Stimulated activated CD8-positive, alpha-beta memory T cell treated with anti-CD3 and anti-CD28 coated beads, Interleukin-12 subunit alpha, Interleukin-12 subunit beta, amount 100 ng/mL, for 4 hours (primary cell): ENCODE results near the gene ITPR2.
"Not testable (repeated sequence)": the region's sequence is repeated elsewhere in the genome, so short reads cannot be mapped to it uniquely, and the experiment has no call there.

Source experiments
- DNase-seq: peaks from one replicate; pipeline ENCODE4 v3.0.0-alpha.2; 2020; ENCODE audit warnings: low read depth

Gene ITPR2

GRCh38 chr12:26848156-26848825 lies 15.3 kb upstream of the ITPR2 start:
- no peak for DNase-seq

DNA sequence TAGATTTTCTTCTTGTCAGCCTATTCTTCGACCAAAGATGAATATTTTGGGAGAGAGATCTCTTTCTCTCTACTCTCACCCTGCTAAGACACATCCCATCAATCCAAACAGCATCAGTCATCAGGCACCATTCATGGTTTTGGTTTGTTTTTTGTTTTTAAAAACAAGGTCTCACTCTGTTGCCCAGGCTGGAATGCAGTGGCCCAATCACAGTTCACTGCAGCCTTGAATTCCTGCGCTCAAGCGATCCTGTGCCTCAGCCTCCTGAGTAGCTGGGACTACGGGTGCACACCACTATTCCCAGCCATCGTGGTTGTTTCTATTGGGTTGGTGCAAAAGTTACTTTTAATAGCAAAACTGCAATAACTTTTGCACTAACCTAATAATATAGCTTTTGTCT lies 14.4 kb upstream of the ITPR2 start:
- DNase-seq = no peak

DNA sequence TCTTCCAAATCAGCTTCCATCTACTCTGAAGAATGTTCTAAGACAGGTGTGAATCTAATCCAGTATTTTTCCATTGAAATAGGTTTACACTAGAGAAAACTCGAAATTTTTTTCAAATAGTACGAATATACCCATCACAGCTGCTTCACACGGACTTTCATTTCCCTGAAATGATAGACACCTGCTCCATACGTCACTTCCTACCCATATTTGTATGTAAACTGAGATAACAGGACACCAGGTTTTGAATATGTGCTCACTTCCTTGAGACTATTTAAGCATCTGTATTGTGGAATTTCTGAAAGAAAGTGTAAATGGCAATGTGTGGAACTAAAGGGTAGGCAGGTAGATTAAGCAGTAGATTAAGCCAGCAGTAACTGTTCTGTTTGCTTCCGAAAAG lies 13.4 kb upstream of the ITPR2 start:
- no peak for DNase-seq

DNA sequence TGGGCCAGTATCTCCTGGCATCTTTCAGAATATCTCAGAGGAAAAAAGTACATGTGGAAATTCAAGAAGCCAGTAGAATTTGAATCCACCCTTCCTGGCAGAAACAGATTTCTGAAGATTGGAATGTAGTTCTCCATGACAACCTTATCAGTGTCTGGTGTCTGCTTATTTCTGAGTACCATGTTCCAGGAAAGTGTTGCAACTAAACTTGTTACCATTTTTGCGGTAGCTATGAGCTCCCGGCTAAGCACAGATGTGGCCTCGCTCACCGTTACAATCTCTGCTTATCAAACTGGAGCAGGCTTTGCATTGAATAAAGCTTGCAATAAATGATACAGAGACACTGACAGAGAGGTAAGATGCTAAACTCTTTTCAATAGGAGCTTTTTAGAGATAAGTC lies 13.0 kb upstream of the ITPR2 start:
- no peak for DNase-seq

DNA sequence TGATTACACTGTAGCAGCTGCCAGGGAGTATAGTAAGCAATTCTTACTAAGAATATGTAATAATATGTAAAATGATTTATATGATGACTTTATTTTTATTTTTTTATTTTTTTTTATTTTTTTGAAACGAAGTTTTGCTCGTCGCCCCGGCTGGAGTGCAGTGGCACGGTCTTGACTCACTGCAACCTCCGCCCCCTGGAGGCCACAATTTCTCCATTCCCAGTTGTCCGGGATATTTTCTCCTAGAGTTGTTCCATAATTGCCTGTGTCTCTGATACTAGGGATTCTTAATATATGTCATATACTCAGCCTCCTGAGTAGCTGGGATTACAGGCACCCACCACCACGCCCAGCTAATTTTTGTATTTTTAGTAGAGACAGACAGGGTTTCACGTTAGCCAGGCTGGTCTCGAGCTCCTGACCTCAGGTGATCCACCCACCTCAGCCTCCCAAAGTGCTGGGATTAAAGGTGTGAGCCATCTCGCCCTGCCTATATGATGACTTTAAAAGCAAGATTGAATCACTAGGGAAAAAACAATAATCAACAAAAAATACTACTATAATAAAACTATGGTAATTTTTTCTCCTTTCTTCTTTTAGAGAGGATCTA lies 12.2 kb upstream of the ITPR2 start:
- no peak for DNase-seq

- DNase-seq = no peak
Measured at GRCh38 chr12:26843311-26843710, 10.3 kb upstream of the ITPR2 start.

DNA sequence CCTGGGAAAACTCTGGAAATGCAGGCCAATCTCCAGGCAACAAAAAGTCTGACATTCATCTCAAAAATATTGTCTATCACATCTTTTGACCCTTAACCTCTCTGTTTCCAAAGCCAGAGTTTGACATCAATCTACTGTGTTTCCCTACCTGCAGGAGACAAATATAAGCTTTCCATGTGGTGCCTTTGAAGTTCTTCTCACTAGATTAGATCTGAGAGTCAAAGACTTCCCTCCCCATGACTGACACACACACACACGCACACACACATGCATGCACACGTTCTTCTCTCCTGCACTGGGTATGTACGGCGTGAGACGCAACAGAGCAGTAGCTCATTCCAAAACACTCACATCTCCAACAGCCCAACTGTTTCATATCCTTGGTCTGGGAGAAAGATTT lies 8.1 kb upstream of the ITPR2 start:
- DNase-seq = no peak

DNA sequence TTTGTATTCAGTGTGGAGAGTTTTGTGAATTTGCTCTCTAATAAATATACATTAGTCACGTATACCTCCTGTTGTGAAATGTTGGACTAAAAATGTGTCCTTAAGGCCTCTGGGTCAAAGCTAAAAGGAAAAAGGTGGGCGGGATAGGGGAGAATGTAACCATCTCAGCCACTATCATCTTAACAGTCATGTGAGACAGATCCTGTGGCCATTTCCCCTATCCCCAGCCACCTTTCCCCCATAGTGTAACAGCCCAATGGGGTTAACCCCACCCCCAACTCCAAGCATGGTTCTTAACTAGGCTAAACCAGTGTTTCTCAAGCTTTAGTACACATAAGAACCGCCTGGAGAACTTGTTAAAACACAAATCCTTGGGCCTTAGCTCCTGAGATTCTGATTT lies 6.5 kb upstream of the ITPR2 start:
- DNase-seq = no peak

DNA sequence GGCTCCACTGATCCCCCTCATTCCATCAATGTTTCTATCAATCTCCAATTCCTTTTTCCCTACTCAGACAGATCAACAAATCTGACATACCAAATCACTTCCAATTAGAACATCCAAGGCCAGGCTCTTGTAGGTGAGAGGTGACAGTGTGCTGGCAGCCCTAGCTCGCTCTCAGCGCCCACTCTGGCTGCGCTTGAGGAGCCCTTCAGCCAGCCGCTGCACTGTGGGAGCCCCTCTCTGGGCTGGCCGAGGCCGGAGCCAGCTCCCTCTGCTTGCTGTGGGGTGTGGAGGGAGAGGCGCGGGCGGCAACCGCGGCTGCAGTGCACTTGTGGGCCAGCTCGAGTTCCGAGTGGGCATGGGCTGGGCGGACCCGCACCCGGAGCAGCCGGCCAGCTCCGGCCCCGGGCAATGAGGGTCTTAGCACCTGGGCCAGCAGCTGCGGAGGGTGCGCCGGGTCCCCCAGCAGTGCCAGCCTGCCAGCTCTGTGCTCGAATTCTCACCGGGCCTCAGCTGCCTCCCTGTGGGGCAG lies 6.0 kb upstream of the ITPR2 start:
- DNase-seq = no peak

- DNase-seq = no peak
Measured at GRCh38 chr12:26836201-26836600, 3.2 kb upstream of the ITPR2 start.

DNA sequence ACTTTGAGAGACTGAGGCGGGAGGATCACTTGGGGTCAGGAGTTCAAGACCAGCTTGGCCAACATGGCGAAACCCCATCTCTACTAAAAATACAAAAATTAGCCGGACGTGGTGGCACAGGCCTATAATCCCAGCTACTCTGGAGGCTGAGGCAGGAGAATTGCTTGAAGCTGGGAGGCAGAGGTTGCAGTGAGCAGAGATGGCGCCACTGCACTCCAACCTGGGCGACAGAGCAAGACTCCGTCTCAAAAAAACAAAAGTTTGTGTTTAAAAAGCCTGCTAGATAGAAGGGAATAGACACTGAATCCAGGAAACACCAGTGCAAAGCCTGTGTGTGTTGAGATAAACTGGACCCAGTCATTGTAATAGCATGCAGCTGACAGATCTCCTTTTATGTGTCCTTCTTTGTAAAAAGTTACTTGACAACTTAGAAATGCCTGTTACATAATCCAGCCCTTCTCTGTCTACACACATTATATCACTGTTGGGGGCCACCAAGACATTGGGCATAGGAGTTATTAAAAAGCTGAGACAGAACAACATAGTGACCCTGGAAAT lies 1.6 kb upstream of the ITPR2 start:
- DNase-seq = not testable (repeated sequence)

DNA sequence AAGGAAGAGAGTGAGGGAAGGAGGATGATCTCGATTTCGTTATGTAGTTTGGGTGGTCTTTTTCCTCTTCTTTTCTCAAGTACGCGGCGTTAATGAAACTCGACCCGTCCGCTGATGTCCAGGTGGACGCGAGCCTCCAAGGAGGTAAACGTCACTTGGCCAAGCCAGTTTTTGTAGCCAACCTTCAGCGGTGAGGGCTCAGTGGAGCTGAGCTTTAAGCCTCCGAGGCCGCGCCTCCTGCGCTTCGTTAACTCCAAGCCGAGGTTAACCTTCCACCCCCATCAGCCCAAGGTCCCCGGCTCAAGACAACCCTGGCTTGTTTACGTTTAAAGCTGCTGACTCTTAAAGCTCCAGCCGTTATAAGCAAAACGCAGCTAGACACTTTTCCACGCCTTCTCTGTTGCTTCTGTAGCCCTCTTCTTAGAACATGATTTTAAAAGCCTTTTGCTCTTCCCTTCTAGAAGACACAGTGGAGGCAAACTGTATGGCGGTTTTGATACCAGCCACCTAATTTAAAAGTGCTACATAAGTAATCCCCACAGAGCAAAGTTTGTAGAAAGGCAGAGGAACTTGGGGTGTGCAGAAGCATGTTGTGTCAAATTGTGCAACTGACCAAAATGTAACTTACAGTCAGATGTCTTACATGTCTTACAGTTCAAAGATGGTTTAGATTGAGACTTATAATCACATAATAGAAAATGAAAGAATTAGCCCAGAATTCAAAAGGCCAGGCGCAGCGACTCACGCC lies 923 bp upstream of the ITPR2 start:
- peak; percentile 12 for DNase-seq

DNA sequence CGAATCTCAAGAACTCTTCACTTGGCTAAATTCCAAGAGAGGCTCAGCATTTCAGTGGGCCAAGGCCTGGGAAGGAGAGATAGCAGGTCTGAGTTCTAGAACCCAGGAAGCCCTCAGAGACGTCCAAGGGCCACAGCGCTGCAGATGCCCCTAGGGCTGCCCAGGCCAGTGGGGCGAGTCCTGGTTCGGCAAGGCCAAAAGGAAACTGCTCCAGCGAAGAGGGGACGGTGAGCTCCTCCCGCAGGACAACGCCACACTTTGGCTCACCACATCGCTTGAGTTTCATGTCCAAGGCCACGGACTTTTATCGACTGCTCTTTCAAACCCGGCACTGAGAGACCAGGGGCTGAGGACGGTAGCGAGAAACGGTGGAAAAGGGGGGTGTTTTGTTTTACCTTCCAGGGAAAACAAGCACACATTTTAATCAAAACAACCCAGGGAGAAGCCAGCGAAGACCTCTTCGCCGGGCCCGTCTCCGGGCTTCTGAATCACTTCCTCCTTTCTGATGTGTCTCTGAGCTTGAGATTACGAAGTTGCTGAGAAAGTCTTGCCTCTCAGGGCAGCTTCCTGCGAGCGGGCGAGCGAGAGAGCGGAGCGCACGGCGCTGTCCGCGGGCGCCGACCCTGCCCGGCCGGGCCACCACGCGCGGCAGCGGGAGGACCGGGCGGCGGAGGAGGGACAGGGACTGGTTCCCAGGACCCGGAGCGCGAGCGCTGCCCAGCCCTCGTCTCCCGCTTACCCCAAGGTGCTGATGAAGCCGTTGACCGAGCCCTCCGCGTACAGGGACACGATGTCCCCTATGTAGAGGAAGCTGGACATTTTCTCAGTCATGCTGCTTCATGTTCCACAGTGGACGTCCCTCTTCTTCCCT lies 808 bp downstream of the ITPR2 start:
- peak; percentile 45 for DNase-seq

DNA sequence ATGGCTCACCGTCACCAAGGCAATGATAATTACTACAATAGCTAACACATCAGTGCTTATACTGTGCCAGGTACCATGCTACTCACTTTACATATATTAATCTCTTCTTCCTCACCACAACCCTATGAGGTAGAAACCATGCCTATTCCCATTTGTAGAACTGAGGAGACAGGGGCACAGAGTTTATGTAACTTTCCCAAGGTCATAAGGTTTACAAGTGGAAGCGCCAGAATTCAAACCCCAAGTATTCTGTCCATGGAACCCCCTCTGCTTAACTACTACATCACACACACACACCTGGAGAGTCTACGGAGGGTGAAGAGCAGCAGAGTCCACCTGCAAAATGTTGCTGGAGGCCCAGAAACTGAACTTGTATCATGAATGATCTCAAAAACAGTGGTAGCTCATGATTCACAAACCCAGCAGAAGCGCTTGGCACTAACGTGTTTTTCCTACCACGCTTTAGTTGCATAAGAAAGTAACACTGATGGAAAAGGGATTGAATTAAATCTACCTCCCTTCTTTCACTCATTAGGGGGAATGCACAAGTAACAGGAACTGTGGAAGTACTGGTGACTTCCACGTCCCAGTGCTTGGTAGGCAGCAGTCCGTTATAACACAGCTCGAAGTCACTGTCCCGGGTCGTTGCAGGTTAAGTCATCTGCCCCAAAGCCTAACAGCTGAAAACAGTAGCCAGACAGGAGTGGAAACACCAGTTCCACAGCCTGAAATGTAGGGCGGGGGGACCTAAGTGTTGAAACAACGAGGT lies 2.0 kb downstream of the ITPR2 start:
- DNase-seq = no peak

DNA sequence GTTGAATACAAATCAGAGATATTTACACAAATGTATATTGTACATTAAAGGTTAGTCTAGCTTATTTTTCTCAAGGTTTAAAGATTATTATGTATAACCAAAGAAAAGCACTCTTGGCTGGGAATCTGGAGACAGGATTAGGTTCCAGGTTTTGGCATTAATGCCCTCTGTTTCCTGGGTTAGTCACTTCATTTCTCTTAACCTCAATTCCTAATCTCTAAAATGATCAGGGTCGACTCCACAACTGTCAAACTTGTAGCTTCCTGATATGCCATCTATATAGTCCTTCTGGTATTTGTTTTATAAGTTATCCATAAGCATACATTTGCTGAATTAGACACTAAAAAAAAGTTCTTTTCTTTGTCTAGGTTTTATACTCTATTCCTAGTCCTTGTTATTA lies 2.6 kb downstream of the ITPR2 start:
- DNase-seq = no peak

GRCh38 chr12:26828280-26829073 lies 4.5 kb downstream of the ITPR2 start:
- DNase-seq = no peak

GRCh38 chr12:26826437-26826836 lies 6.6 kb downstream of the ITPR2 start:
- no peak for DNase-seq

GRCh38 chr12:26825459-26826016 lies 7.5 kb downstream of the ITPR2 start:
- no peak for DNase-seq

- no peak for DNase-seq
Measured at GRCh38 chr12:26823390-26823789, 9.6 kb downstream of the ITPR2 start.

DNA sequence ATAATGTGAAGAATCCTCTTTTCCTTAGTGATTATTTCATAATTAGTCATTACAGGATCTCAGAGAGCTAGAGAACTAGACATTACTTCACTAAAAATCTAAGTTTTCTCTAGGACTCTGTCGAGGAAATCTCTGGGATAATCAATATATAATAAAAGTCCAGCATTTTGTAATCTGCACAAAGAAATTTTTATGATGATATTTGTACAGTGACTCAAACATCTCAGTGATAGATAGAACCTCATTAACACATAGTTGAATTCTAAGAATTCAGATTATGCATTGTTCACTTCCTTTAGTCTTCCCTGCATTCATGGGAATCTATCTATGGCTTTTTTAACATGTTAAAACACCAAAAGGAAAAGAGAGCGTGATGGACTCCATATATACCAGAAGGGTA lies 11.0 kb downstream of the ITPR2 start:
- no peak for DNase-seq
